ENCODE data around the gene PSMD7. TPM values are rescaled to one million over a fixed set of nuclear protein-coding genes. Genes with fewer than 3 reads are reported as not detected.
A peak's percentile ranks its signal among the peaks of the same experiment; 100 is the strongest.
"Not testable (repeated sequence)": the region's sequence is repeated elsewhere in the genome, so short reads cannot be mapped to it uniquely, and the experiment has no call there.

The PSMD7 gene
- total RNA-seq, 1 donor from 2014 or later, result 137 TPM

- DNase-seq (no peak), ATAC-seq (ENCODE audit: poor library complexity) (no peak)
- intact Hi-C loops (cut with DNase I), result no loop called here
These were observed 5.4 kb upstream of the PSMD7 start for GRCh38 chr16:74291176-74291575.

GRCh38 chr16:74291577-74292208 is 4.9 kb upstream of the PSMD7 start:
- ATAC-seq (ENCODE audit: poor library complexity), result no peak
- intact Hi-C loops (cut with DNase I), result no loop called here
- no peak for DNase-seq

GRCh38 chr16:74296104-74296431 is 546 bp upstream of the PSMD7 start:
- intact Hi-C loops (cut with DNase I), result no loop called here
- DNase-seq (no peak), ATAC-seq (ENCODE audit: poor library complexity) (peak; percentile 2)

GRCh38 chr16:74297145-74297665 is 591 bp downstream of the PSMD7 start:
- ATAC-seq (ENCODE audit: poor library complexity) (peak; percentile 12), DNase-seq (no peak)
- intact Hi-C loops (cut with DNase I), result no loop called here

GRCh38 chr16:74298104-74298503 is 1.5 kb downstream of the PSMD7 start:
- intact Hi-C loops (cut with DNase I), result no loop called here
- DNase-seq (no peak), ATAC-seq (ENCODE audit: poor library complexity) (no peak)

GRCh38 chr16:74302341-74302740 is 5.7 kb downstream of the PSMD7 start:
- intact Hi-C loops (cut with DNase I), result no loop called here
- DNase-seq (no peak), ATAC-seq (ENCODE audit: poor library complexity) (no peak)

- no peak for ATAC-seq (ENCODE audit: poor library complexity)
- DNase-seq, result no peak
- intact Hi-C loops (cut with DNase I), result no loop called here
These were observed 7.7 kb downstream of the PSMD7 start for GRCh38 chr16:74304164-74304834.

GRCh38 chr16:74304835-74305176 is 8.2 kb downstream of the PSMD7 start:
- DNase-seq, result no peak
- intact Hi-C loops (cut with DNase I), result no loop called here
- ATAC-seq (ENCODE audit: poor library complexity), result no peak

- ATAC-seq (ENCODE audit: poor library complexity) (no peak), DNase-seq (no peak)
- intact Hi-C loops (cut with DNase I), result no loop called here
These were observed 8.7 kb downstream of the PSMD7 start for GRCh38 chr16:74305281-74305680.

- intact Hi-C loops (cut with DNase I), result no loop called here
- DNase-seq (no peak), ATAC-seq (ENCODE audit: poor library complexity) (peak; percentile 56)
These were observed 9.6 kb downstream of the PSMD7 start for GRCh38 chr16:74305978-74306784.

GRCh38 chr16:74307383-74307782 is 10.8 kb downstream of the PSMD7 start:
- intact Hi-C loops (cut with DNase I), result no loop called here
- no peak for DNase-seq
- ATAC-seq (ENCODE audit: poor library complexity), result no peak

- no peak for DNase-seq
- intact Hi-C loops (cut with DNase I), result no loop called here
- ATAC-seq (ENCODE audit: poor library complexity), result peak; percentile 48
These were observed 13.5 kb downstream of the PSMD7 start for GRCh38 chr16:74309789-74310781.

GRCh38 chr16:74315059-74315458 is 18.4 kb downstream of the PSMD7 start:
- ATAC-seq (ENCODE audit: poor library complexity) (no peak), DNase-seq (no peak)
- intact Hi-C loops (cut with DNase I), result no loop called here

- ATAC-seq (ENCODE audit: poor library complexity), result peak; percentile 37
- DNase-seq, result no peak
- intact Hi-C loops (cut with DNase I), result no loop called here
These were observed 24.1 kb downstream of the PSMD7 start for GRCh38 chr16:74320707-74321106.

GRCh38 chr16:74321356-74321755 is 24.7 kb downstream of the PSMD7 start:
- ATAC-seq (ENCODE audit: poor library complexity) (peak; percentile 30), DNase-seq (peak; percentile 50)
- intact Hi-C loops (cut with DNase I), result no loop called here

- intact Hi-C loops (cut with DNase I), result no loop called here
- DNase-seq (no peak), ATAC-seq (ENCODE audit: poor library complexity) (peak; percentile 69)
These were observed 25.7 kb downstream of the PSMD7 start for GRCh38 chr16:74322301-74322710.

GRCh38 chr16:74324777-74325176 is 28.2 kb downstream of the PSMD7 start:
- DNase-seq; ATAC-seq (ENCODE audit: poor library complexity); intact Hi-C loops (cut with DNase I): not testable (repeated sequence)

- intact Hi-C loops (cut with DNase I), result no loop called here
- DNase-seq, result no peak
- no peak for ATAC-seq (ENCODE audit: poor library complexity)
These were observed 29.0 kb downstream of the PSMD7 start for GRCh38 chr16:74325641-74326040.

GRCh38 chr16:74328346-74328745 is 31.7 kb downstream of the PSMD7 start:
- DNase-seq; intact Hi-C loops (cut with DNase I); ATAC-seq (ENCODE audit: poor library complexity): not testable (repeated sequence)
